Fibroblast of gingiva (primary cell): ENCODE data around the gene HAGHL.

Experiments used
- DNase-seq: peaks from one replicate; pipeline ENCODE4 v3.0.0-alpha.2; 2011; ENCODE audit warnings: low read depth

The HAGHL gene

GRCh38 chr16:726438-727290 lies at the start of gene HAGHL, which contains the start of gene CCDC78:
HAGHL (plus strand) TSS chr16:727106; CDS start chr16:727510, 404 bp downstream.
CCDC78 (minus strand) TSS chr16:726443; CDS start chr16:726367, 76 bp downstream.
- DNase-seq = peak; percentile 56

GRCh38 chr16:677316-678190 lies 49.4 kb upstream of the HAGHL start:
- DNase-seq = no peak

- DNase-seq = no peak
These were observed 48.6 kb upstream of the HAGHL start for GRCh38 chr16:678209-678857.

GRCh38 chr16:678858-679813 lies 47.8 kb upstream of the HAGHL start:
- DNase-seq = peak; percentile 42

GRCh38 chr16:679814-680624 lies 46.9 kb upstream of the HAGHL start, which contains the start of gene STUB1:
STUB1 (plus strand) TSS chr16:680410; CDS start chr16:680526, 116 bp downstream.
- peak; percentile 88 for DNase-seq

GRCh38 chr16:680625-680945 lies 46.3 kb upstream of the HAGHL start:
- no peak for DNase-seq

- DNase-seq = peak; percentile 65
These were observed 45.8 kb upstream of the HAGHL start for GRCh38 chr16:680967-681745.

GRCh38 chr16:681746-682427 lies 45.0 kb upstream of the HAGHL start:
- no peak for DNase-seq

GRCh38 chr16:682493-683395 lies 44.2 kb upstream of the HAGHL start:
- no peak for DNase-seq

- no peak for DNase-seq
These were observed 43.4 kb upstream of the HAGHL start for GRCh38 chr16:683396-684070.

GRCh38 chr16:684071-684794 lies 42.7 kb upstream of the HAGHL start, which contains the start of gene JMJD8:
JMJD8 (minus strand) TSS chr16:684334; CDS start chr16:684319, 15 bp downstream.
- DNase-seq = peak; percentile 96

- DNase-seq = no peak
These were observed 41.8 kb upstream of the HAGHL start for GRCh38 chr16:684961-685696.

- DNase-seq = peak; percentile 23
These were observed 40.9 kb upstream of the HAGHL start for GRCh38 chr16:685967-686366.

GRCh38 chr16:686459-687260 lies 40.2 kb upstream of the HAGHL start:
- DNase-seq = no peak

- DNase-seq = no peak
These were observed 39.4 kb upstream of the HAGHL start for GRCh38 chr16:687499-687898.
